Keratinocyte (primary cell): ENCODE results near the gene SMURF1.

Source experiments
- EZH2 ChIP-seq: IDR thresholded peaks from one replicate; pipeline ENCODE4 v1.6.1; 2012; ENCODE audit warnings: inconsistent platforms, mild to moderate bottlenecking, low read length, moderate library complexity
- TF ChIP-seq, protein P1 (sequence below), 3 experiments: IDR thresholded peaks in 1 of 3; conservative IDR thresholded peaks in 1 of 3; optimal IDR thresholded peaks in 1 of 3; 2 replicates in 2 of 3; 3 replicates in 1 of 3; pipeline versions ENCODE3 to v1.5.1; 2011; ENCODE audit warnings: low read length in 3 of 3, mild to moderate bottlenecking in 3 of 3, moderate library complexity in 2 of 3, control low read depth in 1 of 3, inconsistent platforms in 1 of 3; ENCODE audit not compliant: insufficient read depth in 2 of 3; ENCODE audit errors: extremely low read depth in 1 of 3

DNA sequence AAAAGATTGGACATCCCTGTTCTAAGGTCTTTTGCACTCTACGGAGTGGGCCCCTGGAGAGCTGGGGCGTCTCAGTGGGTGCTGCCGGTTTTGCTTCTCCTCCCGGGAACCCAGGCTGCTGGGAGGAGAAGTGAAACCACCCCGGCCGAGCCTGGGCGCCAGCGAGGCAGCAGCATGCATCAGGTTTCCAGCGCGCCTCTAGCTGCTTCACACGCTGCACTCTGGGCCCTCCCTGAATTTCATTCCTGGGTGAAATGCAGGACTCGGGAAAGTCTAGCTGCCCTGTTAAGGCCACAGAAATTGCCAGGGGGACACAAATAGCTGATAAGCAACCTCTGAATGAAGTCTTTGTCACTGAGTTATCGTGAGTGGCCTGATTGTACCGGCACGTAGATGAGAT is 138.1 kb downstream of the SMURF1 start:
- TF ChIP-seq, protein P1, sequence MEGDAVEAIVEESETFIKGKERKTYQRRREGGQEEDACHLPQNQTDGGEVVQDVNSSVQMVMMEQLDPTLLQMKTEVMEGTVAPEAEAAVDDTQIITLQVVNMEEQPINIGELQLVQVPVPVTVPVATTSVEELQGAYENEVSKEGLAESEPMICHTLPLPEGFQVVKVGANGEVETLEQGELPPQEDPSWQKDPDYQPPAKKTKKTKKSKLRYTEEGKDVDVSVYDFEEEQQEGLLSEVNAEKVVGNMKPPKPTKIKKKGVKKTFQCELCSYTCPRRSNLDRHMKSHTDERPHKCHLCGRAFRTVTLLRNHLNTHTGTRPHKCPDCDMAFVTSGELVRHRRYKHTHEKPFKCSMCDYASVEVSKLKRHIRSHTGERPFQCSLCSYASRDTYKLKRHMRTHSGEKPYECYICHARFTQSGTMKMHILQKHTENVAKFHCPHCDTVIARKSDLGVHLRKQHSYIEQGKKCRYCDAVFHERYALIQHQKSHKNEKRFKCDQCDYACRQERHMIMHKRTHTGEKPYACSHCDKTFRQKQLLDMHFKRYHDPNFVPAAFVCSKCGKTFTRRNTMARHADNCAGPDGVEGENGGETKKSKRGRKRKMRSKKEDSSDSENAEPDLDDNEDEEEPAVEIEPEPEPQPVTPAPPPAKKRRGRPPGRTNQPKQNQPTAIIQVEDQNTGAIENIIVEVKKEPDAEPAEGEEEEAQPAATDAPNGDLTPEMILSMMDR (optimal IDR thresholded peaks at IDR 0.05 in 1 of 3, IDR thresholded peaks at IDR 0.05 in 1 of 3, conservative IDR thresholded peaks at IDR 0.05 in 1 of 3; ENCODE audit: extremely low read depth in 1 of 3, insufficient read depth in 2 of 3, low read length in 3 of 3), result no peak
- TF ChIP-seq EZH2, result no peak
